ENCODE measurements around the gene HLCS. TPM values are rescaled to one million over a fixed set of nuclear protein-coding genes. Genes with fewer than 3 reads are reported as not detected.

Gene HLCS
- total and polyA plus RNA-seq, 2 of the 8 experiments (the other 6 are each of a cell fraction or from before 2014, with no cell fraction given) = 4.7 to 12.2 TPM

DNA sequence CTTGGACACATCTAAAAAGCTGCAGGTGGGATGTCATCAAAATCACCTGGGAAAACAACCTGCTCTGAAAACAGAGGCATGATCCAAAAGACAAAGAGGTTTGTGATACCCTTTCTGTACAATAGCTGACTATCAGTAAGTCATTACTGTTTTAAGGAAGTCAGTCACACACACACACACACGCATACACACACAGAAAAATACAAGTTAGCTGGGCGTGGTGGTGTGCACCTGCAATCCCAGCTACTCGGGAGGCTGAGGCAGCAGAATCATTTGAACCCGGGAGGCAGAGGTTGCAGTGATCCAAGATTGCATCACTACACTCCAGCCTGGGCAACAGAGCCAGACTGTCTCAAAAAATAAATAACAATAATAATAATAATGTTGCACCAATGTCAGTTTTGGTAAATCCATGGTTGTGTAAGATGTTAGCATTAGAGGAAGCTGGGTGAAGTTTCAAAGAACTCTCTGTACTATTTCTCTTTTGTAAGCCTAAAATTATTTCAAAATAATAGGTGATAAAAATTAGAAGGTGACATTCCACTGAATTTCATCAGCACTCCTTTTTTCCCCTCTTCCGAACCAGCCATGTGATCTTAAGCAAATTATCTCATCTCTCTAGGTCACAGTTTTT, 9.9 kb upstream of the HLCS start:
- Histone ChIP-seq H3K4ac (replicated peaks; ENCODE audit: insufficient read length, low read depth, low read length) (no peak overlapping the region), H2BK5ac (ENCODE audit: low read depth, low read length) (no peak overlapping the region), H3K27me3 (replicated peaks in 1 of 4; ENCODE audit: control insufficient read depth in 3 of 4, extremely low read depth in 1 of 4, insufficient read depth in 3 of 4, low read length in 3 of 4) (peaks cover 0 to 15% (median 6%) of the 10 kb centered on the region in 4 experiments; a peak in 5 of 7 replicates), H2AFZ (ENCODE audit: low read length) (no peak overlapping the region), H2BK15ac (ENCODE audit: low read length) (no peak overlapping the region), H4K91ac (replicated peaks; ENCODE audit: insufficient read length, low read length) (no peak overlapping the region), H3K79me2 (ENCODE audit: control insufficient read depth in 1 of 2, insufficient read depth in 2 of 2, low read length in 2 of 2) (no peaks in the 10 kb centered on the region), H2BK12ac (ENCODE audit: low read depth, low read length) (no peak overlapping the region), H4K8ac (ENCODE audit: extremely low read depth, insufficient read depth, low read length) (no peak overlapping the region), H3K79me1 (ENCODE audit: low read depth, low read length) (no peaks in the 10 kb centered on the region), H3K9me3 (ENCODE audit: insufficient read depth in 2 of 2, low read depth in 1 of 2, low read length in 1 of 2) (no peaks in the 10 kb centered on the region), H2BK20ac (ENCODE audit: low read length) (no peak overlapping the region), H3K4me2 (ENCODE audit: insufficient read depth in 1 of 2, low read depth in 2 of 2, low read length in 2 of 2) (no peak overlapping the region), H3K23me2 (ENCODE audit: low read depth, low read length) (peaks cover 10% of the 10 kb centered on the region; the same call in 1 of the 2 replicates), H4K20me1 (replicated peaks in 1 of 2; ENCODE audit: control insufficient read depth in 1 of 2, insufficient read depth in 2 of 2, low read length in 2 of 2) (no peaks in the 10 kb centered on the region), H3K4me3 (ENCODE audit: extremely low read depth in 1 of 4, insufficient read depth in 2 of 4, low read depth in 3 of 4, low read length in 4 of 4) (no peak overlapping the region), H3K27ac (ENCODE audit: low read depth, low read length) (no peak overlapping the region), H3K18ac (ENCODE audit: extremely low read depth, low read length) (no peak overlapping the region), H3K4me1 (replicated peaks in 1 of 4; ENCODE audit: control insufficient read depth in 3 of 4, insufficient read depth in 4 of 4, low read length in 3 of 4) (peaks cover 1 to 5% (median 3%) of the 10 kb centered on the region in 4 experiments; a peak in 6 of 7 replicates), H3K14ac (ENCODE audit: insufficient read length) (no peak overlapping the region), H2BK120ac (replicated peaks; ENCODE audit: low read depth, low read length) (no peak overlapping the region), H3K56ac (replicated peaks; ENCODE audit: insufficient read length, low read depth, low read length) (no peak overlapping the region), H3K23ac (ENCODE audit: insufficient read length) (no peak overlapping the region), H2AK5ac (ENCODE audit: low read depth, low read length) (no peak overlapping the region), H3K9ac (replicated peaks in 1 of 4; ENCODE audit: extremely low read depth in 1 of 4, low read depth in 3 of 4, low read length in 3 of 4) (no peak overlapping the region), H4K5ac (ENCODE audit: insufficient read length, low read depth, low read length) (no peak overlapping the region), H3K36me3 (ENCODE audit: control insufficient read depth in 2 of 4, insufficient read depth in 4 of 4, low read length in 3 of 4) (no peaks in the 10 kb centered on the region)
- ChIA-PET CTCF (ENCODE audit: partially characterized antibody) (interaction anchor here (0.6 to 6.3 kb wide), 42 partner anchors 8 to 724 kb away, joined by 3 to 89 read pairs (median 4); partner anchors contain the start of gene HLCS), POLR2A (ENCODE audit: partially characterized antibody) (interaction anchor here (1.2 to 1.4 kb wide), 5 partner anchors 9 to 96 kb away, joined by 3 to 4 read pairs (median 3); no protein-coding TSS in a partner anchor)
- DNase-seq (ENCODE audit: low read depth in 1 of 2, low spot score in 2 of 2) (no peak), FAIRE-seq (no peak)
- WGBS, 2 experiments (ENCODE audit: extremely low coverage in 1 of 2, insufficient coverage in 1 of 2, insufficient read length in 1 of 2, insufficient replicate concordance in 2 of 2, low coverage in 1 of 2, low lambda C conversion rate in 2 of 2, missing lambda C conversion rate in 1 of 2) = 77% methylated on average over 5 of the region's 5 CpGs; no CpG with 5 or more reads in 1 of the 2 experiments
- no peak for TF ChIP-seq RFX5 (IDR thresholded peaks at IDR 0.05; ENCODE audit: borderline replicate concordance, low read depth, low read length)
- TF ChIP-seq SIN3A (conservative IDR thresholded peaks at IDR 0.05 in 1 of 2, IDR thresholded peaks at IDR 0.05 in 1 of 2; ENCODE audit: low read depth in 1 of 2, low read length in 2 of 2) = no peak
- no peak for TF ChIP-seq JUND (IDR thresholded peaks at IDR 0.05; ENCODE audit: low read length)
- TF ChIP-seq EGR1 (IDR thresholded peaks at IDR 0.05; ENCODE audit: borderline replicate concordance, low read depth, low read length) = no peak
- TF ChIP-seq ASH2L (IDR thresholded peaks at IDR 0.05; ENCODE audit: low read length) = no peak
- TF ChIP-seq CREB1 (IDR thresholded peaks at IDR 0.05) = no peak
- TF ChIP-seq KDM5A (IDR thresholded peaks at IDR 0.05; ENCODE audit: low read length) = no peak
- no peak for TF ChIP-seq RXRA (IDR thresholded peaks at IDR 0.05; ENCODE audit: insufficient read depth, low read depth, low read length)
- TF ChIP-seq RNF2 (IDR thresholded peaks at IDR 0.05; ENCODE audit: borderline replicate concordance, low read depth, low read length, missing control alignments, poor library complexity, severe bottlenecking) = no peak
- no peak for TF ChIP-seq SUZ12 (IDR thresholded peaks at IDR 0.05; ENCODE audit: low read length)
- TF ChIP-seq EZH2 (IDR thresholded peaks at IDR 0.05; ENCODE audit: low read depth, low read length, severe bottlenecking) = no peak

Data from H1 (cell line).